Activated T-cell treated with anti-CD3 and anti-CD28 coated beads, Interleukin-2, amount 50 U/mL, for 72 hours (primary cell): Measurements from ENCODE around the gene KLHL29. TPM values are rescaled to one million over a fixed set of nuclear protein-coding genes. Genes with fewer than 3 reads are reported as not detected.

ENCODE experiments used
- ATAC-seq, 2 donors: fragments of 150-1000 bp; cut with Tn5 transposase; replicated peaks in 1 of 2; 2 replicates each; pipeline ENCODE4 v1.10.0; 2021; ENCODE audit warnings: moderate library complexity in 2 of 2, mild to moderate bottlenecking in 1 of 2
- DNase-seq, 2 donors: peaks; one replicate each; pipeline ENCODE4 v3.0.0; 2021 to 2022; ENCODE audit warnings: mixed read lengths in 1 of 2
- H3K27ac Mint-ChIP-seq: one replicate; pipeline ENCODE4 v1.8.0; 2022; ENCODE audit warnings: mild to moderate bottlenecking, moderate library complexity, mixed read lengths
- H3K27me3 Mint-ChIP-seq: one replicate; pipeline ENCODE4 v1.8.0; 2022; ENCODE audit warnings: low read depth, mixed read lengths
- H3K36me3 Mint-ChIP-seq, 2 donors: one replicate each; pipeline ENCODE4 v1.8.0; 2022; ENCODE audit warnings: mixed read lengths in 2 of 2, mild to moderate bottlenecking in 1 of 2; ENCODE audit not compliant: insufficient read depth in 2 of 2
- H3K4me1 Mint-ChIP-seq: one replicate; pipeline ENCODE4 v1.8.0; 2022; ENCODE audit warnings: low read depth, mixed read lengths
- H3K4me3 Mint-ChIP-seq, 2 donors: one replicate each; pipeline ENCODE4 v1.8.0; 2022; ENCODE audit warnings: mild to moderate bottlenecking in 2 of 2, mixed read lengths in 2 of 2, moderate library complexity in 2 of 2
- H3K9me3 Mint-ChIP-seq, 2 donors: one replicate each; pipeline ENCODE4 v1.8.0; 2022; ENCODE audit warnings: mixed read lengths in 2 of 2
- total RNA-seq, 2 donors: library from RNA; stranded (reverse); gene quantifications; one replicate each; pipeline ENCODE4 v1.2.3, GENCODE V29; 2022

KLHL29 gene
- total RNA-seq, 2 donors from 2014 or later: 2.5 to 4.0 TPM

DNA sequence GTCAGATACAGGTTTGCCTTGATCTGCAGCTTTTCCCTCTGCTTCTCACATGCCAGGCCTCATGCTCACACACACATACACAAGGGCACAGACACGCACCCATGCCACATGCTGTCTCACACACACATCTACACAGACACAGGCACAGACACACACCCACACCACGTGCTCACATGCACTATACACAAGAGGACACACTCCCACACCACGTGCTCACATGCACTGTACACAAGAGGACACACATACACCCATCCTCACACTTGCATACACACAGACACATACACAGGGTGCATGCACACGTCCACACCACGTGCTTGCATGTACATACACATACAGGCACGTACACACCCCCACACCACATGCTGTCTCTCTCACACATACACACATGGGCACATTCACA lies 288.1 kb downstream of the KLHL29 start:
- Mint-ChIP-seq H3K4me3 (no peak overlapping the region), H3K36me3 (peaks cover 0 to 1% of the 10 kb centered on the region in 2 donors), H3K4me1 (no peaks in the 10 kb centered on the region), H3K27ac (no peak overlapping the region), H3K27me3 (no peaks in the 10 kb centered on the region), H3K9me3 (peaks cover 1 to 4% of the 10 kb centered on the region in 2 donors)
- DNase-seq (no peak), ATAC-seq (no peak)

DNA sequence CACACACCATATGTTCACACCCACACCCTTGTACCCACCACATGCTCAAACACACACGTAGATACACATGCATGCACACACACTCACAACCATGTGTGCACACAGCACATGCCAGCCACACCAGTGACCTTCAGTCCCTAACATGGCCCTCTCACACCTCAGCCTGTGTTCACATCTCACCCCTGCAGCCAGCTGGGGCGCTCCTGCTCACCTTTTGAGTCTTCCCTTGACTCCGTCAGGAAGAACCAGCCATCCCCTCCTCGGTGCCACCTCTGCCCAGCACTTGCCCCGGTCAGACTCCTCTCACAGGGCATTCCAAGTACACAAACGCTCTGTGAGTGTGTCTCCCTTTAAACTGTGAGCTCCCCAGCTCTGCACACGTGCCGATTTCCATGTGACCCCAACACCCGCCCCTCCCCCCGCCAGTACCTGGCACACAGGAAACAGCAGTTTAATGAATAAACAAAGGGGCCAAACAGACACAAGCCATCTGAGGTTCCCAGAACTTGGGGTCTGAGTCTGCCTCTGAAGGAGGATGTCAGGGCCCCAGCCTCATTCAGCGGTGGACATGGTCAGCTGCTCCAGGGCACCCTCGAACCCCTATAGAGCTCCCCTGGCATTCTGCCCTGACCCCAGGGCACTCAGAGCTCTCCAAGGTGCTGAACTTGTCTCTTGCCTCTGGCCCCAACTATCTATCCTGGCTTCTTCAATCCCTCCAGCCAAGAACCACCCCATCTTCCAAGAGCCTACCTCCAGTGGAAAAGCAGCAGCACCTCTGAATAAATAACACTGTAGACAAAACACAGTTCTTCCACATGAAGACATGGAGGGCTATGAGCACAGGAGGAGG lies 289.1 kb downstream of the KLHL29 start:
- ATAC-seq: no peak
- no peak overlapping the region for H3K27ac Mint-ChIP-seq
- no peak for DNase-seq
- H3K4me1 Mint-ChIP-seq: no peaks in the 10 kb centered on the region
- peaks cover 3 to 6% of the 10 kb centered on the region in 2 donors for H3K9me3 Mint-ChIP-seq
- no peaks in the 10 kb centered on the region for H3K27me3 Mint-ChIP-seq
- H3K36me3 Mint-ChIP-seq: peaks cover 0 to 1% of the 10 kb centered on the region in 2 donors
- H3K4me3 Mint-ChIP-seq: no peak overlapping the region

DNA sequence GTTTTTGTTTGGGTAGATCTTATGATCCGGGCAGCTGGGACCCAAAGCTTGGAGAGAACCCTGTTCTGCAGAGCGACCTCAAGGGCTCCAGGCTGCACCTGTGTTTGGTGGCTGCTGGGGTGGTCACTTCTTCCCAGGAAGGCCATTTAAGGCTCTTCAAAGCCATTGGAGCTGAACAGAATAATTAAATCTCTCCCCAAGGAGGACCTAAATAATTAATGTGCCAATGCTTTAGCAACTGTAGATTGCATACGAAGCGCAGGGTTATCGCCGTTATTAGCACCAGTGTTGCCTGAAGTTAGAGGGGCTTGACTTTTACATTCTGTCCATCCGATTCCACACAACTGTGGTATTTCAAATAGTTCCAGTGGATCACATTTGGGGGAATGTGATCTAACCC lies 290.5 kb downstream of the KLHL29 start:
- DNase-seq (no peak), ATAC-seq (no peak)
- H3K27me3 Mint-ChIP-seq: no peaks in the 10 kb centered on the region
- H3K4me1 Mint-ChIP-seq: no peaks in the 10 kb centered on the region
- peaks cover 0 to 1% of the 10 kb centered on the region in 2 donors for H3K36me3 Mint-ChIP-seq
- H3K4me3 Mint-ChIP-seq: no peak overlapping the region
- H3K9me3 Mint-ChIP-seq: peaks cover 3 to 6% of the 10 kb centered on the region in 2 donors
- no peak overlapping the region for H3K27ac Mint-ChIP-seq

DNA sequence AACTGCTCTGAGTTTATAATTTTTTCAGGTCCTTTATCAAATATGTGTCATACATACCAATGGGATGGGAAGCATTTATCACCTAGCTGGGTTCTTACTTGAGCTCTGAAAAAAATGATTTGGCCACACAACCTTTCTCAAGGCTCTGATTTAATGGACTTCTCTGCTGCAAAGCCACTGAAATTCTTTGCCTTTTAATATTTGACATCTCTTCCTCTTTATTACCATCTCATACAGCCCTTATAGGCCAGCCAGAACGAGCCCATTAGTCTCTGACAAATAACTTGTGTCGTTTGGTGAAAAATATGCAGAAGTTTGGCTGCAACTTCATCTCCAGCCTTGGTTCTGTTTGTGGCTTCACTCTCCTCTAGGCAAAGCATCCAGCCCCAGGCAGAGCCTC lies 292.9 kb downstream of the KLHL29 start:
- Mint-ChIP-seq H3K27ac (no peak overlapping the region), H3K27me3 (no peaks in the 10 kb centered on the region), H3K36me3 (peaks cover 0 to 1% of the 10 kb centered on the region in 2 donors), H3K4me1 (no peaks in the 10 kb centered on the region), H3K9me3 (peaks cover 3 to 6% of the 10 kb centered on the region in 2 donors), H3K4me3 (no peak overlapping the region)
- no peak for ATAC-seq
- DNase-seq: no peak

DNA sequence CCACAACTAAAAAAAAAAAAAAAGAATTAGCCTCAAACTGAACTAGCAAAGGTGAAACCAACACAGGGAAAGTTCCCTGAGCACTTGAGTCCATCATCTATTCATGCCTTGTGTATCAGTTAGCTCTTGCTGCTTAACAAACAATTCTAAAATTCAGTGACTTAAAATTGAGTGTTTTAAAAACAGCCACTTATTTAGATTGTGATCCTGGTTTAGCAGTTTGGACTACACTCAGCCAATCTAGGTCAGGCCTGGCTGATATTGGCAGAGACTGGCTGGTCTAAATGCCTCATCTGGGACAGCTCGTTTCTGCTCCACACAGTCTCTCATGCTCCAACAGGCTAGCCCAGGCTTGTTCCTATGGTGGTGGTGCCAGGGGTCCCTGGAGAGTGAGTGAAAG lies 294.1 kb downstream of the KLHL29 start:
- no peaks in the 10 kb centered on the region for H3K27me3 Mint-ChIP-seq
- peaks cover 3 to 6% of the 10 kb centered on the region in 2 donors for H3K9me3 Mint-ChIP-seq
- no peak overlapping the region for H3K4me3 Mint-ChIP-seq
- peaks cover 0 to 1% of the 10 kb centered on the region in 2 donors for H3K36me3 Mint-ChIP-seq
- no peak for DNase-seq
- H3K4me1 Mint-ChIP-seq: no peaks in the 10 kb centered on the region
- no peak overlapping the region for H3K27ac Mint-ChIP-seq
- ATAC-seq: no peak

DNA sequence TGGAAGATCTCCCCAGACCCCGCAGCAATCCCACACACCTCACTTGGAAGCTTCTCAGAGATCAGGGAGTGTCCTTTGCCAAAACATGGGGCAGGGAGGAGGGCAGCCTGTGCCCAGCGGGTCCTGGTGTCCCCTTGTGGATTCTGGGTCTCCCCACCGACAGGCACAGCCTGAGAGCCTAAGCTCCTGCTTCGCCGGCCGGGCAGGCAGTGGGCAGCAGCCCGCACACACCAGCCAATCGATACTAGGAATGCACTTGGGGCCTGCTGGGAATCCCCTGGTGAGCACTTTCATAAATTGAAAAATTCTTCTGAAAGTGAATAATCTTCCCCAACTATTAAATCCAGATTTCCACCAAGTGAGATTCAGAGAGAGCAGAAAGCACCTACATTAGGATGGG lies 296.0 kb downstream of the KLHL29 start:
- H3K36me3 Mint-ChIP-seq: peaks cover 0 to 1% of the 10 kb centered on the region in 2 donors
- no peaks in the 10 kb centered on the region for H3K27me3 Mint-ChIP-seq
- DNase-seq (no peak), ATAC-seq (no peak)
- H3K27ac Mint-ChIP-seq: no peak overlapping the region
- H3K4me1 Mint-ChIP-seq: no peaks in the 10 kb centered on the region
- H3K9me3 Mint-ChIP-seq: peaks cover 2 to 4% of the 10 kb centered on the region in 2 donors
- no peak overlapping the region for H3K4me3 Mint-ChIP-seq

DNA sequence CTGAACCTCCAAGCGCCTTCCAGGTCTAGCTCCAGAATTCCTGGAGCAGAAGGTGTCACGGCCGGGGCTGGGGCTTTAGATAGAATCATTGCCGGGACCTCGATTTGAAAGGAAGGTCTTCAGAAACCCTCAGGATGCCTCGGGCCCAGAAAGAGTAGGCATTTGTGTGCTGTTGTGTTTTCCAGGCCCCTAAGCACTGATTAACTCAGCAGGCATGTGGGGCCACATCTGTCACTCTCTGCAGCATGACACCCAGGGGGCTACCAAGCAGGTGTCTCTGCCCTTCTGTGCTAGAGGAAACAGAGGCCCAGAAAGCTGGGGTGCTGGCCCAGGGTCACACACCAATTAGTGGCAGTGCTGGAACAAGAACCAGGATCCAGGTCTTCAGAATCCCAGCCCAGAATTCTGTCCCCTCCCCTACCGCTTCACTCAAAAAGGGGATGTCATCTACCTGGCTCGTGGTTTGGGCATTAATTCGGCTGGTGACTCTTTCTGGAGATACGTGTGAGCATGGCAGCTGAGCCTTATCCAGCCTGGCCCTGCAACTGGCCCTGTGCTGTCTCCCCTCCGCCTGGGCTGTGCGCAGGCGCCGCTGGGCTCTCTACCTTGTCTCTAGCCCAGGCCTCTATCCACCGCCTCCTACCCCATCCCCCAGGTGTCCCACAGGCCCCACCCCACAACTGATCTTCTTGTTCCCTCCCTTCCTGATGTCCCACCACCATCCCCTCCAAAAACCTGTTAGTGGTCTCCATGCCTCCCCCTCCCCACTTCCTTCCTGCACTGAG lies 296.6 kb downstream of the KLHL29 start:
- Mint-ChIP-seq H3K27ac (no peak overlapping the region), H3K4me1 (peaks cover 4% of the 10 kb centered on the region), H3K9me3 (peaks cover 2 to 3% of the 10 kb centered on the region in 2 donors), H3K36me3 (peaks cover 0 to under 1% of the 10 kb centered on the region in 2 donors), H3K4me3 (no peak overlapping the region), H3K27me3 (no peaks in the 10 kb centered on the region)
- DNase-seq (no peak), ATAC-seq (no peak)

DNA sequence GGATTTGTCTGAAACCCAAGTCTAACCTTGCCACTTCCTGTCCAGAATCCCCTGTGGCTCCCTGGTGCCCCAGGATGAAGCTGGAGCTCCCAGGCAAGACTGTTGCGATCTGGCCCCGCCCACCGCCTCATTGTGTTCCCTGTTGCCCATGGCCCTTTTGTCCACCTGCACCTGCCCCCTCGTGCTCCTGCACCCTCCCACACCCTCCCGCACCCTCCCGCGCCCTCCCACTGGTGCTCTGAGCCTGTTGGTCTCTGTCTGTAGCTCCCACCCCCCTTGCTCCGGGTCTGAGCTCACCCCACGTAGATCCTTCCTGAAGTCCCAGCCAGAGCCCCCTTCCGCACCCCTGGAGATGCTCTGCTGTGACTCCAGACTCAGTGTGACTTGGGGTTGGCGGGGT lies 297.5 kb downstream of the KLHL29 start:
- no peak for DNase-seq
- no peak overlapping the region for H3K4me3 Mint-ChIP-seq
- ATAC-seq: no peak
- no peaks in the 10 kb centered on the region for H3K27me3 Mint-ChIP-seq
- no peak overlapping the region for H3K27ac Mint-ChIP-seq
- peaks cover 4% of the 10 kb centered on the region for H3K4me1 Mint-ChIP-seq
- no peaks in the 10 kb centered on the region for H3K36me3 Mint-ChIP-seq
- peaks cover 2% of the 10 kb centered on the region in 2 donors for H3K9me3 Mint-ChIP-seq

DNA sequence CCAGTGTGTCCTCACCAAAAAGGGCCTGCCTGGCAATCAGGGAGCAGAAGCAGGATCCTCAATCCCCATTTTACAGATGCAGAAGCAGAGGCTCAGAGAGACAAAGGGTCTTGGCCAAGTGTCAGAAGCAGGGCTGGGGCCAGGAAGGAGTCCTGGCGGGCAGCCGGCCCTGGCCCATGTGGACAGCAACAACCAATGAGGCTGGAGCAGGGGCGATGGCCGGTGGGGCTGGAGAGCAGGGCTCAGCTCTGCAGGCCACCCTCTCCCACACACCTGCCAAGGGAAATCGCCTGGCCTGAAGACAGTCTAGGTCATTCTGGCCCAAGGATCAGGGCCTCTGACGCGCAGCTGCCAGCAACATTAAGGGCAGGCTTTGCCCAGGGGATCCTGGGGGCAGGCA lies 298.0 kb downstream of the KLHL29 start:
- ATAC-seq (no peak), DNase-seq (no peak)
- H3K27me3 Mint-ChIP-seq: no peaks in the 10 kb centered on the region
- H3K36me3 Mint-ChIP-seq: no peaks in the 10 kb centered on the region
- H3K4me1 Mint-ChIP-seq: peaks cover 4% of the 10 kb centered on the region
- H3K4me3 Mint-ChIP-seq: no peak overlapping the region
- H3K27ac Mint-ChIP-seq: no peak overlapping the region
- H3K9me3 Mint-ChIP-seq: peaks cover 2% of the 10 kb centered on the region in 2 donors

DNA sequence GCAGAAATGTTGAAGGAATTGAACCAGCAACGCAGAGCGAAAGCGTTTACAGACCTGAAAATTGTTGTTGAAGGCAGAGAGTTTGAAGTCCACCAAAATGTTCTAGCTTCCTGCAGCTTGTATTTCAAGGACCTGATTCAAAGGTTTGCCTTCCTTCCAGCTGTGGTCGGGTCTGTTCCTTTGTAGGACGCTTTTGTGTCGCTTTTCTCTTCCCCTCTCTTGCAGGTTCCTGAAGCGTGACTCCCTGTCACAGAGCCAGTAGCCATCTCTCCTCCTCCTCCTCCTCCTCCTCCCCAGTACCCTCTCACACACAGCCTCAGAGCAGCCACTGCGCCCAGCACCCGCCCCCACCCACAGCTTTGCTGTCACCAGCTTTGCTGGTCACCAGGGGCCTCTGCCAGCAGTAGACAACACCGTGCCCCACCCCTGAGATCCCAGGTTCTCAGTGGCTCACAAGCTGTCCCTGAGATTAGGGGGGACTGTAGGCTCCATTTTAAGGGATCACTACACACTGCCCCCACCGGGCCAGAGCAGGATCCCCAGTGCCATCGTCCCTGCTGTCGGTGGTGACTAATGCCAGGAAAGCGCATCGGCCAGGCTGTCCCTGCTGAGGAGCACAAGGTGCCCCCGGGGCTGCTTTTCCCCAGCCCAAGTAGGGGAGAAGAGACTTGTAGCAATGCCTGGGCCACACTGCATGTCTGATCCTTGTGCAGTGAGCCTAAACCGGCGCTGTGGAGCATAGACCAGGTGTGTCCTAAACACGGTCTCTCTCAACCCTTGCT lies 299.6 kb downstream of the KLHL29 start:
- Mint-ChIP-seq H3K27ac (no peak overlapping the region), H3K27me3 (no peaks in the 10 kb centered on the region), H3K4me3 (no peak overlapping the region), H3K9me3 (no peaks in the 10 kb centered on the region), H3K4me1 (peaks cover 4% of the 10 kb centered on the region), H3K36me3 (no peaks in the 10 kb centered on the region)
- ATAC-seq (no peak), DNase-seq (no peak)

DNA sequence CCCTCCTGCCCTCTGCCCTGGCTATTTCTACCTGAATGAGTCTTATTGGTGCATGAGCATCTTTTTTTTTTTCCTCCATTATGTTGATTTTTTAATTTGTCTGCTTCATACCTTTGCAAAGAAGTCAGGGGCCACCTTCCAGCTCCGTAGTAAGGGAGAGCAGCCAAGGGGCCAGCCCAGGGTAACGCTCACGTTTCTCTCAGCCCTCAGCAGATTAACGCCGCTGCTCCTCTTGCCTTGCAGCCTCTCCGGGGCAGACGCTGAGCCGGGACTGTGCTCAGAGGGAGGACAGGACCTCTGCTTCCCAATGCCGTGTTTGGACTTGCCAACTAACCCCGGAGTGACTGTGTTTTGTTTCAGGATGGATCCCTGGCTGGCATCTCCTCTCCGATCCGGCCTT lies 300.2 kb downstream of the KLHL29 start:
- peaks cover 4% of the 10 kb centered on the region for H3K4me1 Mint-ChIP-seq
- DNase-seq: no peak
- H3K27ac Mint-ChIP-seq: no peak overlapping the region
- no peak for ATAC-seq
- H3K9me3 Mint-ChIP-seq: no peaks in the 10 kb centered on the region
- H3K4me3 Mint-ChIP-seq: no peak overlapping the region
- H3K36me3 Mint-ChIP-seq: no peaks in the 10 kb centered on the region
- H3K27me3 Mint-ChIP-seq: no peaks in the 10 kb centered on the region

DNA sequence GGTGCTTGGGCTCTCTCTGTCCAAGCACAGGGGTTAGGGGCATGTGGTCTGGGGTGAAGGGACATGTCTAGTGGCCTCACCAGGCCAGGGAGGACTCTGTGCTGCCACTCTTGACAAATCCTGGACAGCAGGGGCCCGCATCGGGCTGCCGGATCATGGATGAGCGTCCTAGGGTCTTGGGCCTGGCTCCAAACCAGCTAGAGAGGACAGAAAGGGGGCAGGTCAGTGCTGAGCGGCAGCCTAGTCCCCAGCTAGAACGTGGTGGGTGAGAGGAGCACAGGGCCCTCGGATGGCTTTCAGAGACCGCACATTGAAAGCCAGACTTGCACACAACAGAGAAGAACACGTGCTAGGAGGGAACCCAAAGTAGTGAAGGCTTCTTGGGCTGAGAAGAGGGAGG lies 300.7 kb downstream of the KLHL29 start:
- Mint-ChIP-seq H3K27ac (no peak overlapping the region), H3K9me3 (no peaks in the 10 kb centered on the region), H3K27me3 (no peaks in the 10 kb centered on the region), H3K4me1 (peaks cover 4% of the 10 kb centered on the region), H3K36me3 (no peaks in the 10 kb centered on the region), H3K4me3 (no peak overlapping the region)
- no peak for DNase-seq
- ATAC-seq: no peak
